GM19035 (cell line): ENCODE measurements around the gene FSIP2.

ENCODE experiments used
- ATAC-seq: cut with Tn5 transposase; IDR thresholded peaks from one replicate; pipeline ENCODE4 v1.9.1; 2021; ENCODE audit not compliant: unreplicated experiment

Gene FSIP2

DNA sequence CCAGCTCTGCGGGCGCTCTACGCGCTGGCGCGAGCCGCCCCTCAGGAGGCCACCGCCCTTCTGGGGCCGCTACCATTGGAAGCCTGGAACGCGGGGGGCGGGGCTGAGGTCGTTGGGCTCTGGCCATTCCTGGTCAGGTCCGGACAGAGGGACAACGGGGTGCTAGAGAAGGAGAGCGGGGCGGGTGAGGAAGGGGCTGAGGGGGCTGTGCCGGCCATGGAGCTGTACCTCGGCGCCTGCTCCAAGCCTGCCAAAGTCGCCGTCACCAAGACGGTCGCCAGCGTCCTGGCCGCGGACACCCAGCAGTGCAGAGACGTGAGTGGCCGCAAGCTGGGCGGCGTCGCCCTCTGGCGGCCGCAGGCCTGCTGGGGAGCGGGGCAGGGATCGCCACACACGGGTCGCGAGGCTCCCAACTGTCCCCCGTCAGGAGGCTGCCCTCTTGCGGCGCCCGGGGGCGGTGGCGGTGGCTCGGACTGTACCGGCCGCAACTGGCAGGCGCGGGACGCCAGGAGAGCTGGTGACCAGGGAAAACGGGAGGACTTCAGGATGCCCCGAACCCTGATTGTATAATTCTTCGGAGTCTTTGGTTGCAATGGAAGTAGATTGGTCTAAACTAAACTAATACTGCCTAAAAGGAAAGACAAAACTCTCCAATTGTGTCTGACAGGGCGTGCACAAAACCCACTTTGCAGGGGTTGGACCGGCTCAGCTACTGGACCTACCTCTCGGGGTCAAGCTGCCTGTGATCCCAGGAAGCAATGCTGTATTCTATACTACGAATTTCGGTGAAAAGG lies at the start of gene FSIP2:
Gene FSIP2, plus strand, starts transcription at position 126 of the 794 bp plus-strand sequence. Its CDS starts 91 bp downstream, at position 217.
- ATAC-seq, result peak; percentile 86

DNA sequence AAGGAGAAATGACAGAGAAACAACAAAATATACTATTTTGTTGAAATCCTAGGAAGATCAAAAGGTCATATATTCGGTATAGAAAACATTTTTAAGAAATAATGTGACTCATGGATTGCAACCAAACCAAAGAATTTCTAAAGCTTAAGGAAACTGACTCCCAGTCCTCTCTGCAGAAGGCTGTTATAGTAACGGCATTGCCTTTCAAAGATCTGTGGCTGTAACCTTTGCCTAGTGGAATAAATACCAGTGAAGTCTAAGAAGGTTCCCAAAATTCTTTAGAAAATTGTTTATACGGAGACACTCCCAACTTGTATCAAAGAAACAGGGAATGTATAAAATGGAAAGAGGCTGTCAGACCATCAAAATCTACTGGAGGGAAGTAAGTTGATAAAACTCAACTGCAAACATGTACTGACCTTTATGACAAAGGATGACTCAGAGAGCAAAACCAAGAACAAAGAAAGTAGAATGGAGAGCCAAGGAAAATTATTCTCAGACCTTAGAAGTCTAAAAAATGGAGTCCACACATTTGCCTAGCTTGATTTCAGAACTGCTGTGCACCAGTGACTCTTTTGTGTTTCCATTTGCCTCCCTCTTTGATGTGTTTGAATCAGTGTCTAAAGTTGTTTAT lies 48.6 kb upstream of the FSIP2 start:
- ATAC-seq, result no peak

DNA sequence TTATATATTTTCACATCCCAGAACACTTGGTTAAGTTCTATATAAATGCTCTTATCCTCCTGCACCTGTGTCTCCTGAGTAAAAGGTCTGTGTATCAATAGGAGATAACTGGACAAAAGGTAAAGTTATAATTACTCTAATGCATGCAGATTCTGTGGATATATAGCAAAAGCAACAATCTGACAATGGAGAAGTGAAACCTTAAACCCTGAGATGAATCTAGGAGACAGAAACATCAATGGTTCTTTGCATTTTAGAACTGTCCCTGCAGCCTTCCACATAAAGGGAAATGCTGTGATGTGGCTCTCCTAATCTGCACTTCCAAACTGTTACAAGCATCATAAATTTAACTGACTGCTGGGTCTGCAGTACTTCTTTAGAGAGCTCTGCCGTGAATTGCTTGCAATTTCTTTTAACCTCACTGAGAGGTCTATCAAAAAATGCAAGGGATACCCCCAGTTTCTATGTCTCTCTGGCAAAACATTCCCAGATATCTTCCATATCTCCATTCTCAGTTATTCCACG lies 42.8 kb upstream of the FSIP2 start:
- no peak for ATAC-seq

DNA sequence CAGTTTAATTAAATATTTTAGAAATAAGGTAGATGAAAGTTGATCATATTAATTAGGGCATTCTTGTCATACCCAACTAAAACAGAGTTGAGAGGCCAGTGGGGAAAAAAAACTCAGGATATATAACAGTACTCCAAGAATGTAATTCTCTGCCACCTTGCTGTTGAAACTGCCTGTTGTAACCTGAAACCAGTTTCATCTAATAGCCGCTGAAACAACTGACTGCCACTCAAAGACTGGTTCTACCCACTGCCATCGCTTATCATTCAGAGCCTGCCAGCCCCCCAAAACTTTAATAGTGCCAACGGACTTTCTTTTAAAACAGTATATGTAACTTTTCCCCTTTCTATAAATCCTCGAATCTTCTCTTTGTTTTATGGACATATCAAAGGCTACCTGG lies 37.7 kb upstream of the FSIP2 start:
- ATAC-seq, result no peak

DNA sequence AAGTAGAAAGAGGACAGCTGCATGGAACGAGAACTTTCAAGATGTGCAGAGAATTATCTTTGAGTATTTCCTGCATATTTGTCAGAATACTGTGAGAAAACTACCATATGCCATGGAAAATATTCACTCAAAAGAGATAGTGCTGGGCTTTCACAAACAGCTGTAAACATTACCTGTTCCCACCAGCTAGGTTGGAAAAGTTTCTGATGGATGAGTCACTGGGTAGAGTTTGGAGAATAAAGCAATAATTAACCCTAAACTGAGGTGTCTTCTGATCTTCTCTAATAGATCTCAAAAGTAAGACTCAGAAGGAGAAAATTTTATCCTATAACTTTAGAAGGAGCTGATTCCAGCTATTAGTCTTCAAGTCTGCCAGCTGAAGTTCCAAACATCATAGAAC lies 3.9 kb upstream of the FSIP2 start:
- no peak for ATAC-seq

DNA sequence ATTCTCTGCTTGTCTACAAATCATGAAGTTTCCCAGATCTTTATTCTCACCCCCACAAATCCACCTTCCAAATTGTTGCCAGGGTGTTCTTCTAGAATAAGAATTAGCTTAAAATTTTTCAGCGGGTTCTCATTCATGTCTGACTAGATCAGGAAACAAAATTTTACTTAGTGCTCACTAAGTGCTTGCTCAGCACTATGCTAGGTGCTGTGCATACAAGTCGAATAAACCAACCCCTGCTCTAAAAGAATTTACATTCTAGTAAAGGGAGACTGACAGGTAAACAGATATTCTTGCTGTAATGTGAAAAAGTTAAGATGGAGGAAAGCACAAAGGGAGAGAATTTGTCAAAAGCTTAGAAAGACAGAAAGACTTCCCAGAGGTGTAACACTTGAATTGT lies 2.4 kb upstream of the FSIP2 start:
- ATAC-seq, result no peak

- no peak for ATAC-seq
Observed at GRCh38 chr2:185745864-185746859, 7.6 kb downstream of the FSIP2 start.

GRCh38 chr2:185757356-185757755 lies 18.8 kb downstream of the FSIP2 start:
- no peak for ATAC-seq

GRCh38 chr2:185771396-185771795 lies 32.8 kb downstream of the FSIP2 start:
- ATAC-seq, result no peak

DNA sequence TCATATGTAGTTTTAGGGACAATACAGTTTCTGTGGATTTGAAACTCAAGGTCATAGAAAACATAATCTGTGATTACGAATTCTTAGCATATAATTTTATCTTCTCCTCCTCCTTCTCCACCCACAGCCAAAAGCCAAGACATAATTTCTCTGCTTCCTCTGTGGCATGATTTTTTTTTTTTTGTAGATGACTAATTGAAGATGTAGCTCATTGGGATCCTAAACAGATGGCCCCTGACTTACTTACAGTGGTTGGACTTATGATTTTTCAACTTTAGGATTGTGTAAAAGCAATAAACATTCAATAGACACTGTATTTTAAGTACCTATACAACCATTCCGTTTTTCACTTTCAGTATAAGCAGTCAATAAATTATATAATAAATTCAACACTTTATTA lies 42.3 kb downstream of the FSIP2 start:
- ATAC-seq, result no peak

DNA sequence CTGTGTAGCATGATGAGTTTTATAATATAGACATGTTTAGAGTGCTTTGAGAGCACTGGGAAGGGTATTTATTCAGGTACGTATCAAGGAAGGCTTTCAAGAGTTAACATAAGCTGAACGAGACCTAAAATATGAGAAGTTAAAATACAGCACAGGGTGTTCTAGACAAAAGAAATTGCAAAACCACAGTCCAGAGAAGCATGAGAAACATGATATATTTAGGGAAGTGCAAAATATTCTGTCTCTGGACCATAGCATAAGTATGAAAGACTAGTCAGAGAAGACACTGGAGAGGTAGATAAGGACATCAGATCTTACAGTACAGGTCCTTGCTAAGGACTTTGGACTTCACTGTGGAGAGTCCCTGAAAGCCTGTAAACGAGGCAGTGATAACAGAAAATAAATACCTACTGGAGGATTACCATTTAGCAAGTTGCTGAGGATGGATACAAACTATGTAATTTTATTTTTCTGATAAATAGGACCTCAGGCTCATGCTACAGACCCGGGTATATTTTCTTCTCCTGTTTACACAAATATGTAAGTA lies 43.7 kb downstream of the FSIP2 start:
- no peak for ATAC-seq

DNA sequence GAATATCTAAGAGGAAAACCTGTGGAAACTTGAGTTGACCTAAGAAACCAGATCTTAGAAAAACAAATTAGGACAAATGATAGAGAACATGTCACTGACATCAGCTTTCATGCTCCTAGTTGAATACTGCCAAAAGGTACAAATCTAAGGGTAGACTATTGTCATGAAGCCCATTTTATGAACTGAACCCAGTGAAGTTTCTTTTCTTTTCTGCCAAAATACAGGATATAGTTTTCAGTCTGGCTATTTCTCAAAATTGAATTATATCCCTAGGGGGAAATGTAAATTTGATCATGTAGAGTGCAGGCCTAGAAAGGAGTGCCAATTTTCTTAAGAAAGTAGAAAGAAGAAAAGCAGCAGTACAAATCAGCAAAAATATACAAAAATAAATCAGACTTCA lies 46.6 kb downstream of the FSIP2 start:
- ATAC-seq, result no peak

DNA sequence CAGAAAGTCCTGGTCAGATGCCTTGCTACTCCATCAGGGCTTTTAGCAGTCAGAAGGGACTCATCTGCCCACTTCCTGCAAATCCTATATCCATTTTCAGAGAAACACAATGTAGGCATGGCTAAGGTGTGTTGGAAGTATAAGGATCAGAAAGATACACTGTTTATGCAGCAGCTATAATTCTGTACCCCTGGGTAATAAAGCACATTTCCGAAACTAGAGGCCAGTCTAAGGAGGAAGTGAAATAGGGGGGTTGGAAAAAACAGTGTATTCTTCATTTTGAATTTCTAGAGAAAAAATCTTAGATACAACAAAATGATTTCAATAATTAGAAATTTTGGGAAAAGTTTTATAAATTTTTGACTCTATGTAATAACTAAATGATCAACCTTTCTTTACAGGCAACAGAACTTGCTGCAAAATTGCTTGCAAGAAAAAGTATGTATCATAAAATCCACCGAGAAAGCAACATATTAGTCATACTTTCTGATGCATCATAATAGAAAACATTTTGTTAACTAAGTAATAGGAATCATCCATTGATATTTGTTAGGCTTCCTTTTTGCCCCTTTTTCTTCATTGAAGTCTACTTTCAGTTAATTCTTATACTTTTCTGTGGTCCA lies 47.4 kb downstream of the FSIP2 start:
- peak; percentile 82 for ATAC-seq

DNA sequence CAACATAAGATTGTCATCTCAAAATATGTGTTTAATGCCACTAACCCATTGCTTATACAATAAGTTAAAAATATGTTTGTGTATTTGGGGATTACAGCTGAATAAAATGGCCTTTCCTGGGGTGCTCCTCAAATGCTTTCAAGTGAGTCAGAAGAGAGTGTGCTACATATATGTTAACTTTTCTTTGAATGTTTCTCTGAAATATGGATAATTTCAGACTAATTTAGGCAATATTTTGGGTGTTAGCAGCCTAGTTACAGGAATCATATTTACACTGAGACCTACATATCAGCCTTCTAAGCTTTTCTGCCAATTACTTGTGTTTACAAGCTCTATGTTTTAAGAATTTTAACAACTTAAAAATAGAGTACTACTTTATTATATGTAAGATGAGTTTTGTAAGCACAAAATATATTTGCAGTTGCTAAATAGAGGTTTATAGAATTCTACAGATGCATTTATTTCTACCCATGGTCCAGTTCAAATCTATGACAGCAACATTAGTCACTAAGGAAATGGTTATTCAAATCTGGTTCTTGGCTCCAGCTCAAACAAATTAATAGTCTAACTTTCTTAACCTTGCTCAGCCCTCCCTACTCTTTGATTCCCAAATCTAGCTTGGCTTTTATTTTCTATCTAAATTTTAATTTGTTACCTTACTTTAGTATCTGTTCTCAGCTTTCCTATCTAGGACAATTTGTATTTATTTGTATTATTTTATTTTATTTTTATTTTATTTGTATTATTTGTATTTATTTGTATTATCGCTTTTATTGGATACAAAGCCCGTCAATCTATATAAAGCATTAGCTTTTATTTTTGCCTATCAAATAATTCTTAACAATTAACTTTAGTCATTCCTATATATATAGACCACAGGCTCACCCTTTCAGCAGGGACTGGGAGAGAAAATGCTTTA lies 48.9 kb downstream of the FSIP2 start:
- ATAC-seq, result no peak

DNA sequence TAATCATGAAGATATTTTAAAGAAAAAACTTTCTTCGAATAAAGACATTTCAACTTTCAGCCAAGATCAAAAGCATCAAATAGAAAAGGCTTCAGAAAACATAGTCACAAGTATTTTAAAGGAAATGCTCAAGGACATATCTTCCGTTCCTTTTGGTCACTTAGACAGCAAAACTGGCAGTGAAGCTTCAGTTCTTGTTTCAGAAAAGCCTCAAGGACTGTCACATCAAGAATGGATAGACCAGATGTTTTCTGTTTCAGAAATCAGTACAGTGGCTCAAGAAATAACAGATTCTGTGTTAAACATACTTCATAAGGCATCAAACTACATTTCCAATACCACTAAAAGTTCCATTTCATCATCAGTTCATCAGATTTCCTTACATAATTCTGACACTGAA lies 51.8 kb downstream of the FSIP2 start:
- peak; percentile 45 for ATAC-seq

DNA sequence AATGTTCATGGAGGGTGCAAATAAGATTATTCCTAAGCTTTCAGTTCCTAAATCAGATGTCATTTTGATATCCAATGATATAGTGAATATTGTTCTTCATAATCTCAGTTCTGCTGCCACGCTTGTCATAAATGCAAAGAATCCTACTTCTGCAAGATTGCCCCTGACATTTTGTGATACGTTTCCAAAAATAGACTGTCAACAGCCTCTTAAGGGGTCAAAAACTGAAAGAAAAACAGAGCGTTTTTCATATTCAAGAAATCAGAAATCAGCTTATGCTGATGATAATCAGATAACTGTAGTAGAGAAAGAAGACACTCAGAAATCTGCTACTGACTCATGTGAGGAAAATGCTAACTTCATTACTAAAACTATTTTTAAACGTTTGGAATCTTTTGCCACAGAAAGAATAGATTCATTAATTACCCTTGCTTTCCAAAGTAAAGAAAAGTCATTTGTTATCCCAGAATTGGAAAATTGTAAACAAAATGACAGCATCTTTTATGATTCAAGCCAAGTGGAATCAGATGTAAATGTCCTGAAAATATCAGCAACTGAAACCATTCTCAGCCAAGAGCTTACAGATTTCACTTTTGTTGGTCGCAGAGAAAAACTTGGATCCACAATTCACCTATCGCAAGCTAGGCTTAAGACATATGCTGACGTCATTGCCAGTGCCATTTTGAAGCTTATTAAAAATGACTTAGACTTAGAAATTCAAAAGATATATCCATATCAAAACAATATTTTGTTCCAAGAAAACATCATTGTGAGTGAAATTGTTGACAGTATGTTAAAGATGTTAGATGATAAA lies 55.1 kb downstream of the FSIP2 start:
- ATAC-seq, result no peak

GRCh38 chr2:185796758-185797157 lies 58.2 kb downstream of the FSIP2 start:
- ATAC-seq, result no peak

DNA sequence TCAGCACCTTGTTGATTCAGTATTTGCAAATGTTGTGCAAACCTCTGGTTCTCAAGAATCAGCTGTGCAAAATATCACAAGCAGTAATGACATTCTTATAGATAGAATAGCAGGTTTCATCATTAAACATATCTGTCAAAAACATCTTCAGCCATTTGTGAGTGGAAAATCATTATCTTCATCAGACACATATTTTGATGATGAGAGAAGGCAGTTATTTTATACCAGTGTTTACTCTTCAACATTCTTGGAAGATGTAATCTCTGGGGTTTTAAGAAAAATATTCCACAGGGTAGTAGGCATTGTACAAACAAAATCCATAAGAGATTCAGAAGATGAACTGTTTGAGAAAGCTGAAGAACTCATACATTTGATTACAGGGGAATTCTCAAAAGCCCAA lies 64.3 kb downstream of the FSIP2 start:
- no peak for ATAC-seq

GRCh38 chr2:185806783-185807182 lies 68.2 kb downstream of the FSIP2 start:
- ATAC-seq, result no peak
